Limb (tissue), 2 donors: Measurements from ENCODE around the gene ALDH1A3.

ENCODE experiments used
- DNase-seq, 2 donors: peaks; one replicate each; pipeline ENCODE4 v3.0.0-alpha.2; 2016; ENCODE audit errors: extremely low spot score in 2 of 2

ALDH1A3 gene

DNA sequence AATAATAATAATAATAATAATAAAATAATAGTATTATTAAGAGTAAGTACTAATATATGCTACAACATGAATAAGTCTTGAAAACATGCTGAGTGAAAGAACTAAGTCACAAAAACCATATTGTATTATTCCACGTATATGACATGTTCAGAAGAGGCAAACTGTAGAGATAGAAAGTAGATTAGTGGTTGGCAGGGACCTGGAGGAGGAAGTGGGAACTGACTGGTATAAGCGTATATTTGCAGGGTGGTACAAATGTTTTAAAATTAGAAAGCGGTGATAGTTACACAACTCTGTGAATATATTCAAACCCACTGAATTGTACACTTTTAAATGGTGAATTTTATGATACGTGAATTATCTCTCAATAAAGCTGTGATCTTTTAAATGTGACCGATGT lies 72.3 kb downstream of the ALDH1A3 start:
- DNase-seq = no peak

DNA sequence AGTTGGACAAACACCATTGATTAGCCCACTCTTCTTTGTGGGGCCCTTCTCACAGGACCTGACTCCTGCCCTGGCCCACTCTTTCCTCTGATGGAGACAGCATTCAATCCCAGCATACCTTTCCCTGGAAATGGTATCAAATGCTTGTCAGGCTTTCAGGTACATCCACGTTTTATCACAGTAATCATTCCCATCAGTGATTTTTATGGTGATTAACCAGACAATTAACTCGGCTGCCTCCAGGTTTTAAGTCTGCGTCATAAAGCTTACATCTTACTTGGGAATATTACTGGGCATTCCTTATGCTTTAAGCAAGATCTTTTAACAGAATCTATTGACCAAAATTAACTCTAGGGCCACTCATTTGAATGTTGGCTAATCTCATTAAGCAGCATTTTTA lies 72.9 kb downstream of the ALDH1A3 start:
- DNase-seq = no peak

- DNase-seq = no peak
Observed at GRCh38 chr15:100958326-100959065, 78.9 kb downstream of the ALDH1A3 start.

DNA sequence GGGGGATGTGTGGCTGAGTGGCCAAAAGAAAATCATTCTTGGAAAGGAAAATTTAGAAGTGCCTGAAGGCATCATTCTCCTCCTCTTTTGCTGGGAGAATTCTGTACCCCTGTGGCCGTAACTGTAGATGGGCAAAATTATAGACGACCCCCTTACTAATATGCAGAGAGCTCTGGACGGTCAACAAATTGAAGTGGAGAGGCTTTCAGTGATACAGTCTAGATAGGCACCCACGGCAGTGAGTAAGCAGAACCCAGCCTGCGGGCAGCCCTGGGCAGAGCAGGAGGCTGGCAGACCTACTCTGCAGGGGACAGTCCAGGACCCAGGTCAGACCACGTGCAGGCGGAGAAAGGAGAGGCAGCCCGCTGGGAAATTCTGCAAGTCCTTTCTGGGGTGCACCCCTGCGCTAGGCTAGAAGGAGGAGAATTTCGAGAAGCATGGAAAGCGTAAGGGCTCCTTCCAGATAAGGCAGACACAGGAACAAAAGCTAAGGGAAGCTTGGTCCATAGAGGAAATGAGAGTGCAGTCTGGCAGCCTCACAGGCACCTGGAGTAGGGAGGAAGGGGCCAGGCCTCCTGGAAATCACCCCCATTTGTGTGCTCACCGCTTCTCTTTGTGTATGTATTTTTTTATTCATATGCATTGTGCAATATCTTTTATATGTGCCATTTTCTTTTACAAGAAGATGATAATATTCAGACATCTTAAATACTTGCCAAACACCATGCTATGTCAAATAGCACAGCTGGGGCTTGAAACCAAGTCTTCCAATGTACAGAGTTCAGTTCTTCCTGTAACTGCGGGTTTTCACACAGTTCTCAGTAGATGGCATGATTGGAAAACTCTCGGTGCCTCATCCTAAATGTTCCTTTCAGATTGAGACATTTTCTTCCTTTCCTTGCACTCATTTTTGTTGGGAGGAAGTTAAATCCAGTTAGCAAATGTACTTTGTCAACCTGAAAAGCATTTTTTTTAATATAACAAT lies 79.7 kb downstream of the ALDH1A3 start:
- DNase-seq = no peak
